ENCODE measurements around the gene DIO3.

Gene DIO3

GRCh38 chr14:101561897-101562490, 699 bp downstream of the DIO3 start:
- Histone ChIP-seq H3K4me3 (ENCODE audit: low read length) (peak overlapping the region; percentile 8), H2BK120ac (ENCODE audit: low read depth, low read length) (no peak overlapping the region)
- no CpG with 5 or more reads among the region's 51 CpGs for WGBS (ENCODE audit: extremely low coverage, insufficient coverage, low lambda C conversion rate)

DNA sequence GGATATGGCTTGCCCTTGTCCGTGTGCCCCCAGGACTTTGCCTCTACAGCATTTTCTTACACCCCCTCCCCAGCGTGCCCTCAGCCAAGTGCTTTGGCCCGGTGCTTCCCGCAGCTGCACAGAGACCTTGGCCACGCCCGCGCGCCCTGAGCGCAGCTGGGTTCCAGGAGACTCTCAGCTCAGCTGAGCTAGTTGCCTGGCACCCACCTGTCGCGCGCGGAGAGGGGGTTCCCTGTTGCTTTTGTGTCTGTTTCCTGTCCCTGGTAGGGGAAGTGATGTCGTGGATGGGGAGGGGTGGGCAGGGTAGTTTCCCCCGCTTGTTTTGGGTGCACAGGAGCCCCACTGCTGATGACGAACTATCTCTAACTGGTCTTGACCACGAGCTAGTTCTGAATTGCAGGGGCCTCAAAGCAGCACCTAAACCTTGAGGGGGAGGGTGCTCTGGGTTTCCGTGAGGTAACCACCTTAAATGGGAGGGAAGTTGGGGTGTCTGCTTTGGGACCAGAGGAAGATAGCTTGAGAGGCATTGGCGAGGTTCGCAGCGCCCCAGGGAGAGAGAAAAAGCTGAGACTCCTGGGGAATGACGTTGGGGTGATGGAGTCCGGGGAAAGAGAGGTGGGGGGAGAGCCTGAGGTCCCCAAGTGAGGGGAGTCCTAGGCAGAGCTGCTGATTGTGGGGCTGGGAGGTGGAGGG, 1.5 kb downstream of the DIO3 start:
- Histone ChIP-seq H3K27me3 (ENCODE audit: insufficient read depth, low read length, poor library complexity) (peaks cover 57% of the 10 kb centered on the region), H3K56ac (ENCODE audit: low read length) (no peak overlapping the region), H3K79me2 (ENCODE audit: control insufficient read depth, insufficient read depth, low read length) (no peaks in the 10 kb centered on the region), H4K5ac (ENCODE audit: low read length) (no peak overlapping the region), H2BK120ac (ENCODE audit: low read depth, low read length) (no peak overlapping the region), H3K4me1 (ENCODE audit: control insufficient read depth, low read depth, low read length) (no peaks in the 10 kb centered on the region), H3K18ac (ENCODE audit: low read length) (no peak overlapping the region), H3K9ac (ENCODE audit: low read length) (no peak overlapping the region), H3K4ac (ENCODE audit: low read depth, low read length) (no peak overlapping the region), H3K79me1 (ENCODE audit: low read length) (no peaks in the 10 kb centered on the region), H3K36me3 (ENCODE audit: control insufficient read depth, insufficient read depth, low read length) (no peaks in the 10 kb centered on the region), H2BK5ac (ENCODE audit: low read length) (no peak overlapping the region), H3K4me2 (ENCODE audit: low read length) (no peak overlapping the region), H3K27ac (ENCODE audit: low read depth, low read length) (no peak overlapping the region), H3K4me3 (ENCODE audit: low read length) (no peak overlapping the region), H4K8ac (ENCODE audit: low read depth, low read length) (no peak overlapping the region), H2BK15ac (replicated peaks; ENCODE audit: low read depth) (no peak overlapping the region), H3K23ac (ENCODE audit: low read length) (no peak overlapping the region), H2AK5ac (ENCODE audit: low read length) (no peak overlapping the region)
- no CpG with 5 or more reads among the region's 23 CpGs for WGBS (ENCODE audit: extremely low coverage, insufficient coverage, low lambda C conversion rate)
- DNase-seq, result no peak

More at GRCh38 chr14:101561897-101562490, 699 bp downstream of the DIO3 start:
- no peak for DNase-seq
- no peak overlapping the region for H2BK5ac ChIP-seq (ENCODE audit: low read length)
- peaks cover 52% of the 10 kb centered on the region for H3K27me3 ChIP-seq (ENCODE audit: insufficient read depth, low read length, poor library complexity)
- no peak overlapping the region for H4K5ac ChIP-seq (ENCODE audit: low read length)
- H3K4ac ChIP-seq (ENCODE audit: low read depth, low read length), result no peak overlapping the region
- no peak overlapping the region for H3K27ac ChIP-seq (ENCODE audit: low read depth, low read length)
- no peaks in the 10 kb centered on the region for H3K4me1 ChIP-seq (ENCODE audit: control insufficient read depth, low read depth, low read length)
- no peak overlapping the region for H3K18ac ChIP-seq (ENCODE audit: low read length)
- no peak overlapping the region for H3K9ac ChIP-seq (ENCODE audit: low read length)
- no peak overlapping the region for H2AK5ac ChIP-seq (ENCODE audit: low read length)
- H3K36me3 ChIP-seq (ENCODE audit: control insufficient read depth, insufficient read depth, low read length), result no peaks in the 10 kb centered on the region
- H3K56ac ChIP-seq (ENCODE audit: low read length), result no peak overlapping the region
- no peak overlapping the region for H2BK15ac ChIP-seq (replicated peaks; ENCODE audit: low read depth)
- H3K79me2 ChIP-seq (ENCODE audit: control insufficient read depth, insufficient read depth, low read length), result no peaks in the 10 kb centered on the region
- H3K4me2 ChIP-seq (ENCODE audit: low read length), result no peak overlapping the region
- no peak overlapping the region for H3K23ac ChIP-seq (ENCODE audit: low read length)
- no peaks in the 10 kb centered on the region for H3K79me1 ChIP-seq (ENCODE audit: low read length)
- H4K8ac ChIP-seq (ENCODE audit: low read depth, low read length), result no peak overlapping the region

DNA sequence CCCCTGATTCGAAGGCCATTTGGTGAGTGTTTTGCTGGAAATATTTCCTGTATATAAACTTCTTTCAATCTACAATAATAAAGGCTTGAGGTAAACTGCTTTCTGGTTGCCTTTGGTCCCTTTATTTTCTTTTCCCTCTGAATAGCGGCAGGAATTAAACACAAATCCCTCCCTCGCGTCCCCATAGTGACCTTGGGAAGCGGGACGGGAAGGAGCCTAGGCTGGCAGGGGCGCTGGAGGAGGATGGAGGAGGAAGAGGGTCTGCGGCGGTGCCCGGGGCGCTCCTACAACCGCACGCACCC, 2.0 kb downstream of the DIO3 start:
- no CpG with 5 or more reads among the region's 13 CpGs for WGBS (ENCODE audit: extremely low coverage, insufficient coverage, low lambda C conversion rate)

DNA sequence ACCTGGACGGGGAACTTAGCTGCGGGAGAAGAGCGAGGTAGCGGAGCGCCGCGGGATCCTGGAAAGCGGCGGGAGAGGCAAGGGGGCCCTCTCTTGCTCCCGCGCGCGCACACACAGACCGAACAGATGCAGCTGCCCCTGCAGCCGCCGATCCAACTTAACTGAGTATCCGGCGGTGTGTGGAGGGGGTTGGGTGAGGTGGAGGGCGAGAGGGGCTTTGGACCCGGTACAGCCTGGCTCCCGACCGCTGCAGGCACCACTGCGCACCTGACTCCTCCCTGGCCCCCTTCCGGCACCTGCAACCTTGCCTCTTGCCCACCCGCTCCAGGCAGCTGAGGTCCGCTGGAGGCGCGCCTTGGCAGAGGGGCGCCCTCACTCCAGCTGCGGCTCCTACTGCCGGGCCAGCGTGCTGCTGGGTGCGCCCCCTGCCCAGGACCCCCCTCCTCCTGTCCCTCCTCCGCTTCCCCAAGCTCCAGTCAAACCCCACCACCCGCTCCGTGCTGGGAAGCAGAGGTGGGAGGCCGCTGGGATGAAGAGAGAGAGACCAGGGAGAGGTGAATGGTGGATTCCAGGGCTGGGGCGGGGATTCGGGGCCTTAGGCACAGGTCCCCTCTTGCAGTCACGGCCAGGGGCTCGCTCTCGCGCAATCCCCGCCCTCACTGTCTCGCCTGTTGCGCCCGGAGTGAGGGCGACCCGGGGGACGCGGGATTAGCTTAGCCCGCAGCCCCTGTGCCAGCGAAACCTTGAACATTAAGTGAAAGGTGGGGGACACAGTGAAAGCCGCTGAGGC, 2.6 kb downstream of the DIO3 start:
- H3K4ac ChIP-seq (ENCODE audit: low read depth, low read length), result no peak overlapping the region
- WGBS (ENCODE audit: extremely low coverage, insufficient coverage, low lambda C conversion rate), result no CpG with 5 or more reads among the region's 54 CpGs
- DNase-seq, result peak; percentile 48

More for the DNA sequence above, 2.0 kb downstream of the DIO3 start:
- Histone ChIP-seq H2BK120ac (ENCODE audit: low read depth, low read length) (no peak overlapping the region), H4K8ac (ENCODE audit: low read depth, low read length) (no peak overlapping the region), H4K5ac (ENCODE audit: low read length) (no peak overlapping the region), H3K36me3 (ENCODE audit: control insufficient read depth, insufficient read depth, low read length) (no peaks in the 10 kb centered on the region), H3K27ac (ENCODE audit: low read depth, low read length) (no peak overlapping the region), H3K56ac (ENCODE audit: low read length) (no peak overlapping the region), H3K4me1 (ENCODE audit: control insufficient read depth, low read depth, low read length) (no peaks in the 10 kb centered on the region), H3K4ac (ENCODE audit: low read depth, low read length) (no peak overlapping the region), H3K4me2 (ENCODE audit: low read length) (peak overlapping the region; percentile 6), H2BK5ac (ENCODE audit: low read length) (no peak overlapping the region), H2AK5ac (ENCODE audit: low read length) (no peak overlapping the region), H3K23ac (ENCODE audit: low read length) (no peak overlapping the region), H3K4me3 (ENCODE audit: low read length) (no peak overlapping the region), H3K18ac (ENCODE audit: low read length) (no peak overlapping the region), H3K79me1 (ENCODE audit: low read length) (no peaks in the 10 kb centered on the region), H3K9ac (ENCODE audit: low read length) (no peak overlapping the region), H2BK15ac (replicated peaks; ENCODE audit: low read depth) (no peak overlapping the region), H3K79me2 (ENCODE audit: control insufficient read depth, insufficient read depth, low read length) (no peaks in the 10 kb centered on the region), H3K27me3 (ENCODE audit: insufficient read depth, low read length, poor library complexity) (peaks cover 57% of the 10 kb centered on the region)
- DNase-seq, result no peak

GRCh38 chr14:101564444-101564776, 3.1 kb downstream of the DIO3 start:
- Histone ChIP-seq H4K8ac (ENCODE audit: low read depth, low read length) (no peak overlapping the region), H4K5ac (ENCODE audit: low read length) (no peak overlapping the region), H3K36me3 (ENCODE audit: control insufficient read depth, insufficient read depth, low read length) (no peaks in the 10 kb centered on the region), H3K18ac (ENCODE audit: low read length) (no peak overlapping the region), H2BK5ac (ENCODE audit: low read length) (no peak overlapping the region), H3K4me3 (ENCODE audit: low read length) (peak overlapping the region; percentile 9), H2AK5ac (ENCODE audit: low read length) (no peak overlapping the region), H3K4me1 (ENCODE audit: control insufficient read depth, low read depth, low read length) (no peaks in the 10 kb centered on the region), H3K23ac (ENCODE audit: low read length) (no peak overlapping the region), H2BK120ac (ENCODE audit: low read depth, low read length) (no peak overlapping the region), H3K27me3 (ENCODE audit: insufficient read depth, low read length, poor library complexity) (peaks cover 55% of the 10 kb centered on the region), H3K56ac (ENCODE audit: low read length) (peak overlapping the region; percentile 69), H2BK15ac (replicated peaks; ENCODE audit: low read depth) (no peak overlapping the region), H3K79me2 (ENCODE audit: control insufficient read depth, insufficient read depth, low read length) (no peaks in the 10 kb centered on the region), H3K4ac (ENCODE audit: low read depth, low read length) (no peak overlapping the region), H3K27ac (ENCODE audit: low read depth, low read length) (no peak overlapping the region), H3K4me2 (ENCODE audit: low read length) (peak overlapping the region; percentile 54), H3K9ac (ENCODE audit: low read length) (peak overlapping the region; percentile 29), H3K79me1 (ENCODE audit: low read length) (no peaks in the 10 kb centered on the region)
- WGBS (ENCODE audit: extremely low coverage, insufficient coverage, low lambda C conversion rate), result no CpG with 5 or more reads among the region's 21 CpGs
- no peak for DNase-seq

More for the DNA sequence above, 2.6 kb downstream of the DIO3 start:
- no peaks in the 10 kb centered on the region for H3K36me3 ChIP-seq (ENCODE audit: control insufficient read depth, insufficient read depth, low read length)
- no peaks in the 10 kb centered on the region for H3K79me2 ChIP-seq (ENCODE audit: control insufficient read depth, insufficient read depth, low read length)
- H4K8ac ChIP-seq (ENCODE audit: low read depth, low read length), result no peak overlapping the region
- peak overlapping the region; percentile 9 for H3K4me3 ChIP-seq (ENCODE audit: low read length)
- no peaks in the 10 kb centered on the region for H3K4me1 ChIP-seq (ENCODE audit: control insufficient read depth, low read depth, low read length)
- no peak overlapping the region for H4K5ac ChIP-seq (ENCODE audit: low read length)
- H3K79me1 ChIP-seq (ENCODE audit: low read length), result no peaks in the 10 kb centered on the region
- H3K9ac ChIP-seq (ENCODE audit: low read length), result peak overlapping the region; percentile 29
- H3K23ac ChIP-seq (ENCODE audit: low read length), result no peak overlapping the region
- H2BK5ac ChIP-seq (ENCODE audit: low read length), result no peak overlapping the region
- peak overlapping the region; percentile 69 for H3K56ac ChIP-seq (ENCODE audit: low read length)
- no peak overlapping the region for H2BK120ac ChIP-seq (ENCODE audit: low read depth, low read length)
- H3K27me3 ChIP-seq (ENCODE audit: insufficient read depth, low read length, poor library complexity), result peaks cover 57% of the 10 kb centered on the region
- peak overlapping the region; percentile 54 for H3K4me2 ChIP-seq (ENCODE audit: low read length)
- no peak overlapping the region for H2AK5ac ChIP-seq (ENCODE audit: low read length)
- H3K18ac ChIP-seq (ENCODE audit: low read length), result no peak overlapping the region
- no peak overlapping the region for H3K27ac ChIP-seq (ENCODE audit: low read depth, low read length)
- no peak overlapping the region for H2BK15ac ChIP-seq (replicated peaks; ENCODE audit: low read depth)

Measured in mesendoderm (in vitro differentiated cells).